Stomach smooth muscle (tissue), 2 donors: ENCODE measurements around the gene NLGN1.

Experiments
- H3K27ac ChIP-seq: one replicate; pipeline ENCODE4 v1.7.0; 2013; ENCODE audit warnings: mild to moderate bottlenecking, low read length, inconsistent platforms
- H3K27me3 ChIP-seq, 2 donors: one replicate each; pipeline ENCODE4 v1.7.0; 2013; ENCODE audit warnings: low read length in 2 of 2; ENCODE audit not compliant: insufficient read depth in 2 of 2, control insufficient read depth in 1 of 2
- H3K36me3 ChIP-seq, 2 donors: one replicate each; pipeline ENCODE4 v1.7.0; 2013; ENCODE audit warnings: low read length in 2 of 2; ENCODE audit not compliant: control insufficient read depth in 2 of 2, insufficient read depth in 2 of 2
- H3K4me1 ChIP-seq: one replicate; pipeline ENCODE4 v1.7.0; 2013; ENCODE audit warnings: low read length; ENCODE audit not compliant: control insufficient read depth, insufficient read depth
- H3K4me3 ChIP-seq, 2 donors: one replicate each; pipeline ENCODE4 v1.7.0; 2013; ENCODE audit warnings: low read length in 2 of 2
- H3K9ac ChIP-seq, 2 donors: one replicate each; pipeline ENCODE4 v1.7.0; 2013; ENCODE audit warnings: low read length in 2 of 2, mild to moderate bottlenecking in 1 of 2
- H3K9me3 ChIP-seq, 2 donors: one replicate each; pipeline ENCODE4 v1.7.0; 2013; ENCODE audit warnings: low read length in 2 of 2; ENCODE audit not compliant: control insufficient read depth in 2 of 2
- donor health status: healthy.
- donor health status: Pancreatic carcinoma.

NLGN1 gene

DNA sequence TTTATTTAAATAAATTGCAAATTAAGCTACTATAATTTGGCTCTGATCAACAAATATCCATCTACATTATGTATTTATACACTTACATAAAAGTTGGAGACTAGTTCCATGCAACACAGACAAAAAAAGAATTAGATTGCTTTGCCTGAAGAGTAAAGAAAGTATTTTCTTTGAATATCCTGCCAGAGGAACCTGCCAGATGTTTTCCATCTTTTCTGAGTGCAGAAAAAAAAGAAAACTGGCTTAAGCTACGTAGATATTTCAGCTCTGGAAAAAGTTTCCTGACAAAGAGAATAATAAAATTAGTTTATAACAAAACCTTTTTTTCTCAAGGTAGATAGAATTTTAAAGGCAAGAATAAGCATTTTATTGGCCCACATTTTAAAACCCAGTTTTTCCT, 854.1 kb downstream of the NLGN1 start:
- Histone ChIP-seq H3K27me3 (no peaks in the 10 kb centered on the region), H3K36me3 (no peaks in the 10 kb centered on the region), H3K4me1 (peaks cover 3% of the 10 kb centered on the region), H3K4me3 (no peak overlapping the region), H3K9me3 (no peaks in the 10 kb centered on the region), H3K27ac (no peak overlapping the region), H3K9ac (no peak overlapping the region)

DNA sequence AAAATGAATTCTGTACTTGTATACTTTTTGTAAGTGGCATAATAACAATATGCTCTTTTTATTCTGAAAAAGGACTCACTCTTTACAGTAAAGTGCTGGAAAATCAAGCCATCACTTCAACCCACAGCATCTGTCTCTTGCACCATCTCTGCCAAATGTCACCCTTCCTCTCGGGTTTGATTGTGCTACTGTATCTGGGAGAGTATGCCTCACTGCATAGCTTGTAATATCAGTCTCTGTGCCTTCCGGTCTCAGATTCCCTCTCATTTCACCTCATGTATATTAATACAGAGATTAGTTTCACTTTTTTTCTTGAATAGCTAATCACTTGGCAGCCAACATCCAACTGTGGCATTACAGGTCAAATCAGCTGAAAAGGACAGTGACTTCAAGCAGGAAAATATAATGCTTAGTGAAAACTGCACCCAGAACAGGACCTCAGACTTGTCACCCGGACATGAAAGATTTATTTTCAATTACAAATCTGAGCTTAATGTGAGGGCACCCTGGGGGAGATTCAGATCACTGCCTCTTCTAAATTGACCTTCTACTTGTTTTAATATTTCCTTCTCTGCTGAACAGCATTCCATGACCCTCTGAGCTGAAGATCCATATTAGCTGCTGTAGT, 855.8 kb downstream of the NLGN1 start:
- Histone ChIP-seq H3K36me3 (no peaks in the 10 kb centered on the region), H3K4me1 (peaks cover 3% of the 10 kb centered on the region), H3K4me3 (no peak overlapping the region), H3K9ac (no peak overlapping the region), H3K27me3 (no peaks in the 10 kb centered on the region), H3K27ac (no peak overlapping the region), H3K9me3 (no peaks in the 10 kb centered on the region)

- Histone ChIP-seq H3K27ac (no peak overlapping the region), H3K27me3 (no peaks in the 10 kb centered on the region), H3K4me1 (peaks cover 3% of the 10 kb centered on the region), H3K9me3 (no peaks in the 10 kb centered on the region), H3K9ac (no peak overlapping the region), H3K36me3 (no peaks in the 10 kb centered on the region), H3K4me3 (no peak overlapping the region)
Observed at GRCh38 chr3:174253940-174254339, 856.4 kb downstream of the NLGN1 start.

- Histone ChIP-seq H3K4me1 (peaks cover 3% of the 10 kb centered on the region), H3K27ac (no peak overlapping the region), H3K27me3 (no peaks in the 10 kb centered on the region), H3K36me3 (no peaks in the 10 kb centered on the region), H3K9ac (no peak overlapping the region), H3K9me3 (no peaks in the 10 kb centered on the region), H3K4me3 (no peak overlapping the region)
Observed at GRCh38 chr3:174255454-174255853, 857.9 kb downstream of the NLGN1 start.

GRCh38 chr3:174266476-174266875, 868.9 kb downstream of the NLGN1 start:
- H3K27me3 ChIP-seq = no peaks in the 10 kb centered on the region
- no peaks in the 10 kb centered on the region for H3K9me3 ChIP-seq
- no peak overlapping the region for H3K9ac ChIP-seq
- H3K4me1 ChIP-seq = no peaks in the 10 kb centered on the region
- H3K4me3 ChIP-seq = no peak overlapping the region
- no peak overlapping the region for H3K27ac ChIP-seq
- H3K36me3 ChIP-seq = no peaks in the 10 kb centered on the region

DNA sequence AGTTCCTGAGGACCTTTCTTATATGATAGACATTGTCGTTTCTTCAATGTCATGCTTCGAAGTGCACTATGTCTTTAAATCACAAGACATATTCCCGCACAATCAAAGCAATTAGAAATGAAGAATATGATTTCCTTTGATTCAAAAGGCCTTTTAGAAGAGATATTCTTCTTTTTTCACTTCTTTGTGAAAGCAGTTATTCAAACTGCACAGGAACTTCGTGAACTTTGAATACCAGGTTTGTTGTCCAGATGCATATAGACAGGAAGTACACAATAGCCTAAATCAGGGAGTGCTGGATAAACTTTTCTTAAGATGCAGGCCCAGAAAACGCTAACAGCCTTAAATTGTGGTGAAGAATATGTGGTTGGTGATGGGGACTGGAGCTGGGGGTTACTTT, 870.5 kb downstream of the NLGN1 start:
- H3K9me3 ChIP-seq = no peaks in the 10 kb centered on the region
- H3K9ac ChIP-seq = no peak overlapping the region
- no peaks in the 10 kb centered on the region for H3K4me1 ChIP-seq
- no peaks in the 10 kb centered on the region for H3K27me3 ChIP-seq
- H3K27ac ChIP-seq = no peak overlapping the region
- no peak overlapping the region for H3K4me3 ChIP-seq
- no peaks in the 10 kb centered on the region for H3K36me3 ChIP-seq

DNA sequence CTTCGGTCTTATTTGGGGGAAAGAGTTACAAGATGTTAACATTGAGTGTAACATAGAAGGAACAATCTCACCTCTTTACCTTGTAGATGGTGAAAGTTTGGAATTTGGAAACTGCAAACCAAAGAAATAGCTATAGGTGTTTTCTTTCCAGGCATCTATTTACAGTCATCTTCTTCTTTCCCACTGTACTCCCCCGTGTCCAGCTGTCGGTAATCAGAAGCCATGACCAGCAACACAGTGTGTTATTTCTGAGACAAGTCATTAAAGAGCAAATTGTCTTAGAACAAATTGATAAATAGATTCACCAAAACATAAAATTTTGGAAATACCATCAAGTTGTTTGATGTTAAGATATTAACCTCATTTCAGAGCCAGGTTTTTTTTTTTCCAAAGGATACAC, 871.0 kb downstream of the NLGN1 start:
- no peak overlapping the region for H3K27ac ChIP-seq
- no peaks in the 10 kb centered on the region for H3K36me3 ChIP-seq
- no peak overlapping the region for H3K4me3 ChIP-seq
- H3K4me1 ChIP-seq = no peaks in the 10 kb centered on the region
- H3K27me3 ChIP-seq = no peaks in the 10 kb centered on the region
- H3K9ac ChIP-seq = no peak overlapping the region
- no peaks in the 10 kb centered on the region for H3K9me3 ChIP-seq

DNA sequence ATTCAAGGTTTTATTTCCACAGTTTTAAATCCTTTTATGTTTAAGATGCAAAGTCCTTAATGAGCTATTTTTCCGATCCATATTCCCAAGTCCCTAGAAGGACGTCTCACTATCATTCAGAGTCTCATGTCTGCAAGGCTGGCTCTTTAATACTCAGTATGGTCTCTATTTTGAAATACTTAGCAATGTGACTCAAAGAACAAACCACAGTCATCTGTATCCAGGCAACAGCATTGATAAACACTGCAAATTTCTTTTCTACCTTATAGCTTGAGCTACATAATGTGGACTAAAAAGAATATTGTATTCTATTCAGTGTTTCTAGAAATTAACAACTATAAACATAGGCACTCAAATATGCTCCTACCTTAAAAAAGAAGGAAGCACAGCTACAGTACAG, 873.3 kb downstream of the NLGN1 start:
- Histone ChIP-seq H3K36me3 (no peaks in the 10 kb centered on the region), H3K27me3 (no peaks in the 10 kb centered on the region), H3K4me1 (no peaks in the 10 kb centered on the region), H3K9ac (no peak overlapping the region), H3K27ac (no peak overlapping the region), H3K9me3 (no peaks in the 10 kb centered on the region), H3K4me3 (no peak overlapping the region)

- Histone ChIP-seq H3K27me3 (no peaks in the 10 kb centered on the region), H3K36me3 (no peaks in the 10 kb centered on the region), H3K4me1 (no peaks in the 10 kb centered on the region), H3K27ac (no peak overlapping the region), H3K4me3 (no peak overlapping the region), H3K9ac (no peak overlapping the region), H3K9me3 (no peaks in the 10 kb centered on the region)
Observed at GRCh38 chr3:174275336-174275735, 877.8 kb downstream of the NLGN1 start.

- Histone ChIP-seq H3K27ac (no peak overlapping the region), H3K9ac (no peak overlapping the region), H3K36me3 (peaks cover 0 to 5% of the 10 kb centered on the region in 2 donors), H3K27me3 (no peaks in the 10 kb centered on the region), H3K4me3 (no peak overlapping the region), H3K4me1 (no peaks in the 10 kb centered on the region), H3K9me3 (no peaks in the 10 kb centered on the region)
Observed at GRCh38 chr3:174276826-174277225, 879.3 kb downstream of the NLGN1 start.

DNA sequence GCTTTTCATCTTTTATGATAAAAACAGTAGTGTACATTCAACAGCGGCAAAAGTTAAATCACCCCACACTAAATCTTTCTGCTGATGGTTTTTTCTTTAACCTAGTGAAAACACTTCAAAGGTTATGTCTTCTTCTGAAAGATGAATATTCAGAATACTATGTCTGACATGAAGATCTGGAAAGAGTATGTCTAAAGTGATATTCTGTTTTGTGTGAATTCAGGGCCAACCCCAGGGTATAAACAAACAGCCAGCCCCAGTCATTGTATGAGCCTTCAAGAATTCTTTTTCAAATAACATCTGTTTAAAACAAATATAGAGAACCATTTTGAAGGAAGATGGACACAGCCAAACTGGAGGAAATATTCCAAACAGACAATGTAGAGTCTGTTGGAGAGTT, 880.5 kb downstream of the NLGN1 start:
- no peaks in the 10 kb centered on the region for H3K27me3 ChIP-seq
- H3K9me3 ChIP-seq = no peaks in the 10 kb centered on the region
- H3K4me3 ChIP-seq = no peak overlapping the region
- H3K27ac ChIP-seq = no peak overlapping the region
- H3K36me3 ChIP-seq = peaks cover 0 to 5% of the 10 kb centered on the region in 2 donors
- H3K4me1 ChIP-seq = no peaks in the 10 kb centered on the region
- no peak overlapping the region for H3K9ac ChIP-seq
